ENCODE data around the gene ARID5A. TPM values are rescaled to one million over a fixed set of nuclear protein-coding genes. Genes with fewer than 3 reads are reported as not detected.

ARID5A gene
- total and polyA plus RNA-seq, 2 donors (not counting 1 experiment from before 2014, with no cell fraction given) = 35.5 to 93.0 TPM

- Histone ChIP-seq H3K27me3 (replicated peaks in 1 of 4; ENCODE audit: control extremely low read depth in 1 of 4, control insufficient read depth in 3 of 4, insufficient read depth in 4 of 4, low read length in 3 of 4) (peaks cover 0 to 10% (median 0%) of the 10 kb centered on the region in 4 experiments), H4K20me1 (ENCODE audit: control insufficient read depth, insufficient read depth, low read length, poor library complexity, severe bottlenecking) (no peaks in the 10 kb centered on the region), H2AFZ (ENCODE audit: insufficient read depth, low read depth, low read length, poor library complexity, severe bottlenecking) (no peak overlapping the region), H3K36me3 (replicated peaks in 1 of 2; ENCODE audit: control extremely low read depth in 1 of 2, control insufficient read depth in 1 of 2, extremely low read depth in 1 of 2, insufficient read depth in 2 of 2, low read length in 1 of 2) (no peaks in the 10 kb centered on the region), H3K9me3 (ENCODE audit: control extremely low read depth in 1 of 3, control insufficient read depth in 2 of 3, insufficient read depth in 1 of 3, low read length in 2 of 3) (no peaks in the 10 kb centered on the region), H3K79me2 (ENCODE audit: control insufficient read depth, insufficient read depth, low read length) (no peaks in the 10 kb centered on the region), H3K4me1 (ENCODE audit: control insufficient read depth in 2 of 2, insufficient read depth in 2 of 2, low read length in 2 of 2) (peaks cover 27 to 53% of the 10 kb centered on the region in 2 donors), H3K4me3 (ENCODE audit: control extremely low read depth in 1 of 5, extremely low read depth in 1 of 5, insufficient read depth in 1 of 5, low read depth in 2 of 5, low read length in 4 of 5) (no peak overlapping the region), H3K9ac (ENCODE audit: low read length) (no peak overlapping the region), H3K27ac (ENCODE audit: low read length in 2 of 2) (no peak overlapping the region), H3K4me2 (replicated peaks; ENCODE audit: low read depth, low read length, poor library complexity, severe bottlenecking) (no peak overlapping the region)
- POLR2A ChIA-PET = interaction anchor here (1.6 kb wide), 1 partner anchor 24 kb away, joined by 4 read pairs; no protein-coding TSS in a partner anchor
- Mint-ChIP-seq H3K4me1 (peaks cover 50% of the 10 kb centered on the region), H3K27me3 (no peaks in the 10 kb centered on the region), H3K27ac (no peak overlapping the region), H3K4me3 (no peak overlapping the region), H3K9me3 (ENCODE audit: insufficient read depth) (no peaks in the 10 kb centered on the region)
- ATAC-seq (ENCODE audit: low read depth) (no peak), DNase-seq (no peak)
- CTCF ChIA-PET = interaction anchor here (1.8 to 9.1 kb wide), 4 partner anchors 10 to 122 kb away, joined by 5 to 84 read pairs (median 32); no protein-coding TSS in a partner anchor
- intact Hi-C loops (cut with micrococcal nuclease) = loop anchor here (10.0 kb wide), 1 partner anchor 205 kb away; the partner anchor contains the start of gene ITPRIPL1
- TF ChIP-seq CTCF (IDR thresholded peaks at IDR 0.05) = no peak
- no peak for TF ChIP-seq EZH2 (IDR thresholded peaks at IDR 0.05; ENCODE audit: borderline replicate concordance, insufficient read depth, low read depth, low read length, poor library complexity, severe bottlenecking)
- 92% methylated on average over 9 of the region's 9 CpGs for WGBS (ENCODE audit: insufficient coverage)
These were observed 7.0 kb upstream of the ARID5A start for GRCh38 chr2:96529376-96530143.

GRCh38 chr2:96530144-96530430, 6.5 kb upstream of the ARID5A start:
- TF ChIP-seq EZH2 (IDR thresholded peaks at IDR 0.05; ENCODE audit: borderline replicate concordance, insufficient read depth, low read depth, low read length, poor library complexity, severe bottlenecking) (no peak), CTCF (IDR thresholded peaks at IDR 0.05) (no peak)
- H3K9ac ChIP-seq (ENCODE audit: low read length) = no peak overlapping the region
- H3K9me3 ChIP-seq (ENCODE audit: control extremely low read depth in 1 of 3, control insufficient read depth in 2 of 3, insufficient read depth in 1 of 3, low read length in 2 of 3) = no peaks in the 10 kb centered on the region
- H3K4me2 ChIP-seq (replicated peaks; ENCODE audit: low read depth, low read length, poor library complexity, severe bottlenecking) = no peak overlapping the region
- CTCF ChIA-PET = interaction anchor here (2.1 to 9.1 kb wide), 3 partner anchors 10 to 24 kb away, joined by 12 to 84 read pairs (median 53); no protein-coding TSS in a partner anchor
- ATAC-seq (ENCODE audit: low read depth) (no peak), DNase-seq (no peak)
- H3K79me2 ChIP-seq (ENCODE audit: control insufficient read depth, insufficient read depth, low read length) = no peaks in the 10 kb centered on the region
- no peaks in the 10 kb centered on the region for H3K9me3 Mint-ChIP-seq (ENCODE audit: insufficient read depth)
- POLR2A ChIA-PET = interaction anchor here (0.6 to 1.6 kb wide), 2 partner anchors 24 to 415 kb away, joined by 3 to 4 read pairs; no protein-coding TSS in a partner anchor
- H4K20me1 ChIP-seq (ENCODE audit: control insufficient read depth, insufficient read depth, low read length, poor library complexity, severe bottlenecking) = no peaks in the 10 kb centered on the region
- no peaks in the 10 kb centered on the region for H3K36me3 ChIP-seq (replicated peaks in 1 of 2; ENCODE audit: control extremely low read depth in 1 of 2, control insufficient read depth in 1 of 2, extremely low read depth in 1 of 2, insufficient read depth in 2 of 2, low read length in 1 of 2)
- no peak overlapping the region for H3K27ac Mint-ChIP-seq
- 70% methylated on average over 6 of the region's 6 CpGs for WGBS (ENCODE audit: insufficient coverage)
- no peaks in the 10 kb centered on the region for H3K27me3 Mint-ChIP-seq
- H3K27ac ChIP-seq (ENCODE audit: low read length in 2 of 2) = no peak overlapping the region
- H3K27me3 ChIP-seq (replicated peaks in 1 of 4; ENCODE audit: control extremely low read depth in 1 of 4, control insufficient read depth in 3 of 4, insufficient read depth in 4 of 4, low read length in 3 of 4) = peaks cover 0 to 4% (median 0%) of the 10 kb centered on the region in 4 experiments
- H3K4me3 ChIP-seq (ENCODE audit: control extremely low read depth in 1 of 5, extremely low read depth in 1 of 5, insufficient read depth in 1 of 5, low read depth in 2 of 5, low read length in 4 of 5) = no peak overlapping the region
- peaks cover 49% of the 10 kb centered on the region for H3K4me1 Mint-ChIP-seq
- peaks cover 27 to 48% of the 10 kb centered on the region in 2 donors for H3K4me1 ChIP-seq (ENCODE audit: control insufficient read depth in 2 of 2, insufficient read depth in 2 of 2, low read length in 2 of 2)
- no peak overlapping the region for H2AFZ ChIP-seq (ENCODE audit: insufficient read depth, low read depth, low read length, poor library complexity, severe bottlenecking)
- intact Hi-C loops (cut with micrococcal nuclease) = loop anchor here (10.0 kb wide), 1 partner anchor 205 kb away; the partner anchor contains the start of gene ITPRIPL1
- H3K4me3 Mint-ChIP-seq = no peak overlapping the region

All from B cell (primary cell).